ENCODE data around the gene VPS13C.

Gene VPS13C

GRCh38 chr15:61861962-61862361 lies 198.3 kb downstream of the VPS13C start:
- DNase-seq (ENCODE audit: low spot score), result no peak

- no peak for DNase-seq (ENCODE audit: low spot score)
Measured at GRCh38 chr15:61857169-61857829, 202.9 kb downstream of the VPS13C start.

GRCh38 chr15:61856295-61856694 lies 204.0 kb downstream of the VPS13C start:
- no peak for DNase-seq (ENCODE audit: low spot score)

GRCh38 chr15:61853195-61853594 lies 207.1 kb downstream of the VPS13C start:
- no peak for DNase-seq (ENCODE audit: low spot score)

GRCh38 chr15:61851955-61852354 lies 208.3 kb downstream of the VPS13C start:
- no peak for DNase-seq (ENCODE audit: low spot score)

- DNase-seq (ENCODE audit: low spot score), result no peak
Measured at GRCh38 chr15:61849447-61849846, 210.8 kb downstream of the VPS13C start.

GRCh38 chr15:61841466-61841865 lies 218.8 kb downstream of the VPS13C start:
- DNase-seq (ENCODE audit: low spot score), result no peak

- no peak for DNase-seq (ENCODE audit: low spot score)
Measured at GRCh38 chr15:61840090-61840489, 220.2 kb downstream of the VPS13C start.

- DNase-seq (ENCODE audit: low spot score), result no peak
Measured at GRCh38 chr15:61839546-61839945, 220.7 kb downstream of the VPS13C start.

GRCh38 chr15:61835496-61836106 lies 224.6 kb downstream of the VPS13C start:
- DNase-seq (ENCODE audit: low spot score), result peak; percentile 56

- DNase-seq (ENCODE audit: low spot score), result no peak
Measured at GRCh38 chr15:61835029-61835428, 225.2 kb downstream of the VPS13C start.

GRCh38 chr15:61834076-61834697 lies 226.1 kb downstream of the VPS13C start:
- DNase-seq (ENCODE audit: low spot score), result peak; percentile 59

GRCh38 chr15:61832223-61832622 lies 228.0 kb downstream of the VPS13C start:
- DNase-seq (ENCODE audit: low spot score), result no peak

- DNase-seq (ENCODE audit: low spot score), result no peak
Measured at GRCh38 chr15:61831505-61831921, 228.7 kb downstream of the VPS13C start.

GRCh38 chr15:61830536-61831330 lies 229.5 kb downstream of the VPS13C start:
- no peak for DNase-seq (ENCODE audit: low spot score)

- DNase-seq (ENCODE audit: low spot score), result no peak
Measured at GRCh38 chr15:61829514-61829889, 230.7 kb downstream of the VPS13C start.

GRCh38 chr15:61828860-61829513 lies 231.3 kb downstream of the VPS13C start:
- DNase-seq (ENCODE audit: low spot score), result no peak

GRCh38 chr15:61828008-61828407 lies 232.2 kb downstream of the VPS13C start:
- DNase-seq (ENCODE audit: low spot score), result peak; percentile 76

GRCh38 chr15:61827131-61827530 lies 233.1 kb downstream of the VPS13C start:
- no peak for DNase-seq (ENCODE audit: low spot score)

- no peak for DNase-seq (ENCODE audit: low spot score)
Measured at GRCh38 chr15:61824291-61824690, 236.0 kb downstream of the VPS13C start.

- no peak for DNase-seq (ENCODE audit: low spot score)
Measured at GRCh38 chr15:61822511-61822910, 237.7 kb downstream of the VPS13C start.

- DNase-seq (ENCODE audit: low spot score), result no peak
Measured at GRCh38 chr15:61820951-61821350, 239.3 kb downstream of the VPS13C start.

Data from HuH-7 (cell line).